ENCODE measurements around the gene GNG2.

Gene GNG2

DNA sequence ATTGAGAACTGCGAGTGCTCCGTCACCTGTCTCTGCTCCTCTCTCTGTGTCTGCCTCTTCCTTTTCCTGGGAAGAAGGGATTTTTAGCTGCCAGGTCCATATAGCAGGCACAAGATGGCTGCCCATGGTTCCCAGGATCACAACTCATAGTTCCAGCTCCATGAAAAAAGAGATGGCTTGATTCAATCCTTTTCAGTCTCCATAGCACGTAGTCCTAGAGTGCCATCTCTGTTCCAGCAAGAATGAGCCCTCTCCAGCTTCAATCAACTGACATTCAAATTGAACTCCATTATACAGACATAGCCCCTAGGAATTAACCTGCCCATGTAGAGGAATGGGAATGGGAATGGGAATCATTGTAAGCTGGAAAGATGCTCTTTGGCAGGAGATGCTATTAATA lies 94.2 kb downstream of the GNG2 start:
- no peak overlapping the region for H3K4me3 ChIP-seq (ENCODE audit: low read depth, low read length)
- H3K4me1 ChIP-seq (ENCODE audit: control insufficient read depth, insufficient read depth, low read length): no peaks in the 10 kb centered on the region
- ChIA-PET CTCF (interaction anchor here (0.5 to 0.6 kb wide), 2 partner anchors 140 to 1157 kb away, joined by 3 read pairs; no protein-coding TSS in a partner anchor), POLR2A (no interaction called here)
- no peaks in the 10 kb centered on the region for H3K36me3 ChIP-seq (ENCODE audit: control insufficient read depth in 2 of 2, insufficient read depth in 1 of 2, low read length in 2 of 2)
- no peaks in the 10 kb centered on the region; the same call in 1 of the 2 replicates for H3K9me3 ChIP-seq (ENCODE audit: control insufficient read depth, insufficient read depth, low read depth, low read length)
- no peak overlapping the region for H3K27ac ChIP-seq (ENCODE audit: extremely low read depth, low read depth, low read length)
- TF ChIP-seq GFI1B (tag by site-specific recombination; IDR thresholded peaks at IDR 0.05) (no peak), ZNF660 (tag by site-specific recombination; IDR thresholded peaks at IDR 0.05) (no peak), ZBTB1 (tag by site-specific recombination; IDR thresholded peaks at IDR 0.05) (no peak), ZNF248 (tag by site-specific recombination; IDR thresholded peaks at IDR 0.05) (no peak), ZNF654 (tag by site-specific recombination; IDR thresholded peaks at IDR 0.05; ENCODE audit: low read depth) (no peak), ZNF843 (tag by site-specific recombination; IDR thresholded peaks at IDR 0.05) (no peak), ZNF530 (tag by site-specific recombination; IDR thresholded peaks at IDR 0.05; ENCODE audit: low read depth) (no peak), SP7 (tag by site-specific recombination; IDR thresholded peaks at IDR 0.05) (no peak), ZIC2 (tag by site-specific recombination; IDR thresholded peaks at IDR 0.05) (no peak), ZNF600 (tag by site-specific recombination; IDR thresholded peaks at IDR 0.05) (no peak), ZFP3 (tag by site-specific recombination; IDR thresholded peaks at IDR 0.05; ENCODE audit: low read depth) (no peak)
- TF ChIP-seq, protein P1, sequence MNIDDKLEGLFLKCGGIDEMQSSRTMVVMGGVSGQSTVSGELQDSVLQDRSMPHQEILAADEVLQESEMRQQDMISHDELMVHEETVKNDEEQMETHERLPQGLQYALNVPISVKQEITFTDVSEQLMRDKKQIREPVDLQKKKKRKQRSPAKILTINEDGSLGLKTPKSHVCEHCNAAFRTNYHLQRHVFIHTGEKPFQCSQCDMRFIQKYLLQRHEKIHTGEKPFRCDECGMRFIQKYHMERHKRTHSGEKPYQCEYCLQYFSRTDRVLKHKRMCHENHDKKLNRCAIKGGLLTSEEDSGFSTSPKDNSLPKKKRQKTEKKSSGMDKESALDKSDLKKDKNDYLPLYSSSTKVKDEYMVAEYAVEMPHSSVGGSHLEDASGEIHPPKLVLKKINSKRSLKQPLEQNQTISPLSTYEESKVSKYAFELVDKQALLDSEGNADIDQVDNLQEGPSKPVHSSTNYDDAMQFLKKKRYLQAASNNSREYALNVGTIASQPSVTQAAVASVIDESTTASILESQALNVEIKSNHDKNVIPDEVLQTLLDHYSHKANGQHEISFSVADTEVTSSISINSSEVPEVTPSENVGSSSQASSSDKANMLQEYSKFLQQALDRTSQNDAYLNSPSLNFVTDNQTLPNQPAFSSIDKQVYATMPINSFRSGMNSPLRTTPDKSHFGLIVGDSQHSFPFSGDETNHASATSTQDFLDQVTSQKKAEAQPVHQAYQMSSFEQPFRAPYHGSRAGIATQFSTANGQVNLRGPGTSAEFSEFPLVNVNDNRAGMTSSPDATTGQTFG (tag by site-specific recombination; IDR thresholded peaks at IDR 0.05; ENCODE audit: borderline replicate concordance): no peak
- TF ChIP-seq, protein P2, sequence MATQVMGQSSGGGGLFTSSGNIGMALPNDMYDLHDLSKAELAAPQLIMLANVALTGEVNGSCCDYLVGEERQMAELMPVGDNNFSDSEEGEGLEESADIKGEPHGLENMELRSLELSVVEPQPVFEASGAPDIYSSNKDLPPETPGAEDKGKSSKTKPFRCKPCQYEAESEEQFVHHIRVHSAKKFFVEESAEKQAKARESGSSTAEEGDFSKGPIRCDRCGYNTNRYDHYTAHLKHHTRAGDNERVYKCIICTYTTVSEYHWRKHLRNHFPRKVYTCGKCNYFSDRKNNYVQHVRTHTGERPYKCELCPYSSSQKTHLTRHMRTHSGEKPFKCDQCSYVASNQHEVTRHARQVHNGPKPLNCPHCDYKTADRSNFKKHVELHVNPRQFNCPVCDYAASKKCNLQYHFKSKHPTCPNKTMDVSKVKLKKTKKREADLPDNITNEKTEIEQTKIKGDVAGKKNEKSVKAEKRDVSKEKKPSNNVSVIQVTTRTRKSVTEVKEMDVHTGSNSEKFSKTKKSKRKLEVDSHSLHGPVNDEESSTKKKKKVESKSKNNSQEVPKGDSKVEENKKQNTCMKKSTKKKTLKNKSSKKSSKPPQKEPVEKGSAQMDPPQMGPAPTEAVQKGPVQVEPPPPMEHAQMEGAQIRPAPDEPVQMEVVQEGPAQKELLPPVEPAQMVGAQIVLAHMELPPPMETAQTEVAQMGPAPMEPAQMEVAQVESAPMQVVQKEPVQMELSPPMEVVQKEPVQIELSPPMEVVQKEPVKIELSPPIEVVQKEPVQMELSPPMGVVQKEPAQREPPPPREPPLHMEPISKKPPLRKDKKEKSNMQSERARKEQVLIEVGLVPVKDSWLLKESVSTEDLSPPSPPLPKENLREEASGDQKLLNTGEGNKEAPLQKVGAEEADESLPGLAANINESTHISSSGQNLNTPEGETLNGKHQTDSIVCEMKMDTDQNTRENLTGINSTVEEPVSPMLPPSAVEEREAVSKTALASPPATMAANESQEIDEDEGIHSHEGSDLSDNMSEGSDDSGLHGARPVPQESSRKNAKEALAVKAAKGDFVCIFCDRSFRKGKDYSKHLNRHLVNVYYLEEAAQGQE (tag by site-specific recombination; IDR thresholded peaks at IDR 0.05): no peak
- TF ChIP-seq, protein P3, sequence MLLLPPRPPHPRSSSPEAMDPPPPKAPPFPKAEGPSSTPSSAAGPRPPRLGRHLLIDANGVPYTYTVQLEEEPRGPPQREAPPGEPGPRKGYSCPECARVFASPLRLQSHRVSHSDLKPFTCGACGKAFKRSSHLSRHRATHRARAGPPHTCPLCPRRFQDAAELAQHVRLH (tag by site-specific recombination; IDR thresholded peaks at IDR 0.05): no peak
- TF ChIP-seq, protein P4, sequence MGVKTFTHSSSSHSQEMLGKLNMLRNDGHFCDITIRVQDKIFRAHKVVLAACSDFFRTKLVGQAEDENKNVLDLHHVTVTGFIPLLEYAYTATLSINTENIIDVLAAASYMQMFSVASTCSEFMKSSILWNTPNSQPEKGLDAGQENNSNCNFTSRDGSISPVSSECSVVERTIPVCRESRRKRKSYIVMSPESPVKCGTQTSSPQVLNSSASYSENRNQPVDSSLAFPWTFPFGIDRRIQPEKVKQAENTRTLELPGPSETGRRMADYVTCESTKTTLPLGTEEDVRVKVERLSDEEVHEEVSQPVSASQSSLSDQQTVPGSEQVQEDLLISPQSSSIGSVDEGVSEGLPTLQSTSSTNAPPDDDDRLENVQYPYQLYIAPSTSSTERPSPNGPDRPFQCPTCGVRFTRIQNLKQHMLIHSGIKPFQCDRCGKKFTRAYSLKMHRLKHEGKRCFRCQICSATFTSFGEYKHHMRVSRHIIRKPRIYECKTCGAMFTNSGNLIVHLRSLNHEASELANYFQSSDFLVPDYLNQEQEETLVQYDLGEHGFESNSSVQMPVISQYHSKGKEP (tag by site-specific recombination; IDR thresholded peaks at IDR 0.05): no peak

DNA sequence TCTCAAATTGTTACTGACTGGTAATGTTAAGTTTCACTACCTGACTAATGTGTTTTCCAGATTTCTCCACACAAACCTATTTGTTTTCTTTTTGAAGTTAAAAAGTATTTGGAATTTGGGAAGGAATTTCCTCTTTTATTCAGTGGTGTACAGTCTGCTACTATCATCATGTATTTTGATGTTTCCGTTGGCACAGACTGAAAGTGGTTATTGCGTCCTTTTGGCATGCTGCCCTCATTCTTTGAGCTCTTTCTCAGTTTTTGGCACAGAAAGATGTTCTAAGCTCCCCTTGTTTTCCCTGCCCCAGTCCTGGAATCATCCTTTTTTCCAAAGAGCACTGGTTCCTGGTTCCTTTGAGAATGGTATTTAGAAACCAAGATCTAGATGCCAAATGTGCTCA lies 97.5 kb downstream of the GNG2 start:
- Histone ChIP-seq H3K9me3 (ENCODE audit: control insufficient read depth, insufficient read depth, low read depth, low read length) (no peaks in the 10 kb centered on the region; the same call in 1 of the 2 replicates), H3K36me3 (ENCODE audit: control insufficient read depth in 2 of 2, insufficient read depth in 1 of 2, low read length in 2 of 2) (no peaks in the 10 kb centered on the region), H3K27ac (ENCODE audit: extremely low read depth, low read depth, low read length) (no peak overlapping the region), H3K4me3 (ENCODE audit: low read depth, low read length) (no peak overlapping the region), H3K4me1 (ENCODE audit: control insufficient read depth, insufficient read depth, low read length) (no peaks in the 10 kb centered on the region)
- POLR2A ChIA-PET: no interaction called here
- CTCF ChIA-PET: no interaction called here
- TF ChIP-seq, protein P5, sequence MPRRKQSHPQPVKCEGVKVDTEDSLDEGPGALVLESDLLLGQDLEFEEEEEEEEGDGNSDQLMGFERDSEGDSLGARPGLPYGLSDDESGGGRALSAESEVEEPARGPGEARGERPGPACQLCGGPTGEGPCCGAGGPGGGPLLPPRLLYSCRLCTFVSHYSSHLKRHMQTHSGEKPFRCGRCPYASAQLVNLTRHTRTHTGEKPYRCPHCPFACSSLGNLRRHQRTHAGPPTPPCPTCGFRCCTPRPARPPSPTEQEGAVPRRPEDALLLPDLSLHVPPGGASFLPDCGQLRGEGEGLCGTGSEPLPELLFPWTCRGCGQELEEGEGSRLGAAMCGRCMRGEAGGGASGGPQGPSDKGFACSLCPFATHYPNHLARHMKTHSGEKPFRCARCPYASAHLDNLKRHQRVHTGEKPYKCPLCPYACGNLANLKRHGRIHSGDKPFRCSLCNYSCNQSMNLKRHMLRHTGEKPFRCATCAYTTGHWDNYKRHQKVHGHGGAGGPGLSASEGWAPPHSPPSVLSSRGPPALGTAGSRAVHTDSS (tag by site-specific recombination; IDR thresholded peaks at IDR 0.05): no peak
- TF ChIP-seq SETDB1 (IDR thresholded peaks at IDR 0.05; ENCODE audit: insufficient read length, low read length) (no peak), ZNF133 (tag by site-specific recombination; IDR thresholded peaks at IDR 0.05) (no peak), KLF16 (tag by site-specific recombination; IDR thresholded peaks at IDR 0.05) (no peak), ZNF174 (tag by site-specific recombination; IDR thresholded peaks at IDR 0.05) (no peak)
- TF ChIP-seq, protein P6, sequence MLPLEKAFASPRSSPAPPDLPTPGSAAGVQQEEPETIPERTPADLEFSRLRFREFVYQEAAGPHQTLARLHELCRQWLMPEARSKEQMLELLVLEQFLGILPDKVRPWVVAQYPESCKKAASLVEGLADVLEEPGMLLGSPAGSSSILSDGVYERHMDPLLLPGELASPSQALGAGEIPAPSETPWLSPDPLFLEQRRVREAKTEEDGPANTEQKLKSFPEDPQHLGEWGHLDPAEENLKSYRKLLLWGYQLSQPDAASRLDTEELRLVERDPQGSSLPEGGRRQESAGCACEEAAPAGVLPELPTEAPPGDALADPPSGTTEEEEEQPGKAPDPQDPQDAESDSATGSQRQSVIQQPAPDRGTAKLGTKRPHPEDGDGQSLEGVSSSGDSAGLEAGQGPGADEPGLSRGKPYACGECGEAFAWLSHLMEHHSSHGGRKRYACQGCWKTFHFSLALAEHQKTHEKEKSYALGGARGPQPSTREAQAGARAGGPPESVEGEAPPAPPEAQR (tag by site-specific recombination; IDR thresholded peaks at IDR 0.05): no peak
- TF ChIP-seq, protein P7, sequence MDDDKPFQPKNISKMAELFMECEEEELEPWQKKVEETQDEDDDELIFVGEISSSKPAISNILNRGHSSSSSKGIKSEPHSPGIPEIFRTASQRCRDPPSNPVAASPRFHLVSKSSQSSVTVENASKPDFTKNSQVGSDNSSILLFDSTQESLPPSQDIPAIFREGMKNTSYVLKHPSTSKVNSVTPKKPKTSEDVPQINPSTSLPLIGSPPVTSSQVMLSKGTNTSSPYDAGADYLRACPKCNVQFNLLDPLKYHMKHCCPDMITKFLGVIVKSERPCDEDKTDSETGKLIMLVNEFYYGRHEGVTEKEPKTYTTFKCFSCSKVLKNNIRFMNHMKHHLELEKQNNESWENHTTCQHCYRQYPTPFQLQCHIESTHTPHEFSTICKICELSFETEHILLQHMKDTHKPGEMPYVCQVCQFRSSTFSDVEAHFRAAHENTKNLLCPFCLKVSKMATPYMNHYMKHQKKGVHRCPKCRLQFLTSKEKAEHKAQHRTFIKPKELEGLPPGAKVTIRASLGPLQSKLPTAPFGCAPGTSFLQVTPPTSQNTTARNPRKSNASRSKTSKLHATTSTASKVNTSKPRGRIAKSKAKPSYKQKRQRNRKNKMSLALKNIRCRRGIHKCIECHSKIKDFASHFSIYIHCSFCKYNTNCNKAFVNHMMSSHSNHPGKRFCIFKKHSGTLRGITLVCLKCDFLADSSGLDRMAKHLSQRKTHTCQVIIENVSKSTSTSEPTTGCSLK (tag by site-specific recombination; IDR thresholded peaks at IDR 0.05): no peak
